ENCODE results near the gene EXT2. TPM values are rescaled to one million over a fixed set of nuclear protein-coding genes. Genes with fewer than 3 reads are reported as not detected.

EXT2 gene
- total RNA-seq, 3 donors from 2014 or later: 82.1 to 108 (median 96.9) TPM

DNA sequence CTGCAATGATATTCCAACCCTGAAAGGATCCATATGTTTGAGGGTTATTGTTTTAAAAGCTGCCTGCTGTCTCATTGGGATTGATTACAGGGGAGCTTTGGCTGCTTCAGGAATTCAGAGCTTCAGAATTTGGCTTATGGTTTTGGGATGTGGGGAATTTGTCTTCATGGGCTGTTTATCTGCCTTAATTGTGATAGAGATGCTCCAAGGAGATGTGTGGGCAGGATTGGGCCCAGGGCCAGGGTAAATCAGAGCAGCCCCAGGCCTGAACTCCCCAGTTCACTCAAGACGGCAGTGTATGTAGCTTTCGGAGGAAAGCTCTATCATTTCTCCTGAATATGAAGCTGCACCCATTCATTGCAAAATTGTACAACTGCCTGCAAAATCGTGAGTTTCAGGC lies 126.0 kb downstream of the EXT2 start:
- Histone ChIP-seq H3K9me3 (no peaks in the 10 kb centered on the region), H3K36me3 (no peaks in the 10 kb centered on the region), H3K27ac (no peak overlapping the region), H3K27me3 (no peaks in the 10 kb centered on the region), H3K4me1 (no peaks in the 10 kb centered on the region), H3K4me3 (no peak overlapping the region)
- DNase-seq (ENCODE audit: low spot score in 2 of 2): no peak
- TF ChIP-seq, protein P1, sequence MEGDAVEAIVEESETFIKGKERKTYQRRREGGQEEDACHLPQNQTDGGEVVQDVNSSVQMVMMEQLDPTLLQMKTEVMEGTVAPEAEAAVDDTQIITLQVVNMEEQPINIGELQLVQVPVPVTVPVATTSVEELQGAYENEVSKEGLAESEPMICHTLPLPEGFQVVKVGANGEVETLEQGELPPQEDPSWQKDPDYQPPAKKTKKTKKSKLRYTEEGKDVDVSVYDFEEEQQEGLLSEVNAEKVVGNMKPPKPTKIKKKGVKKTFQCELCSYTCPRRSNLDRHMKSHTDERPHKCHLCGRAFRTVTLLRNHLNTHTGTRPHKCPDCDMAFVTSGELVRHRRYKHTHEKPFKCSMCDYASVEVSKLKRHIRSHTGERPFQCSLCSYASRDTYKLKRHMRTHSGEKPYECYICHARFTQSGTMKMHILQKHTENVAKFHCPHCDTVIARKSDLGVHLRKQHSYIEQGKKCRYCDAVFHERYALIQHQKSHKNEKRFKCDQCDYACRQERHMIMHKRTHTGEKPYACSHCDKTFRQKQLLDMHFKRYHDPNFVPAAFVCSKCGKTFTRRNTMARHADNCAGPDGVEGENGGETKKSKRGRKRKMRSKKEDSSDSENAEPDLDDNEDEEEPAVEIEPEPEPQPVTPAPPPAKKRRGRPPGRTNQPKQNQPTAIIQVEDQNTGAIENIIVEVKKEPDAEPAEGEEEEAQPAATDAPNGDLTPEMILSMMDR (IDR thresholded peaks at IDR 0.05): no peak
- TF ChIP-seq POLR2A (IDR thresholded peaks at IDR 0.05) (no peak), POLR2AphosphoS5 (IDR thresholded peaks at IDR 0.05) (no peak)
- intact Hi-C loops (cut with DNase I; ENCODE audit: low total_unique reads): no loop called here

DNA sequence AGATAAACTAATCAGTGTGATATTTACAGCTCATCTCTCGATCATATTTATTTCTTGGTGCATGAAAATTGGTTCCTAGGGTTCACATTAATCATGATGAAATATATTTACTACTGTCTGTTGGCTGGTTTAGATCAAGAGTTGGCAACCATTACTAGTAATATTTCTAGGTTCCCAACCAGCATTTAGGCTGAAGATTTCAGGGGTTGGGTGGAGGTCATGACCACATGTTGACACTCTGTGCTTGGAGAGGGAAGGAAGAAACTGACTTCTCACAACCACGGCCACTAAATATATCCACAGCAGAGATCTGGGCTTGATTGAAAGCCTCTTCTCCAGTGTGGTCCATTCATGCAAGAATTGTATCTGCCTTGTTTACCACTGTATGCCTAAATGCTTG lies 126.5 kb downstream of the EXT2 start:
- no peaks in the 10 kb centered on the region for H3K36me3 ChIP-seq
- no peaks in the 10 kb centered on the region for H3K4me1 ChIP-seq
- no peak overlapping the region for H3K4me3 ChIP-seq
- TF ChIP-seq POLR2A (IDR thresholded peaks at IDR 0.05) (no peak), POLR2AphosphoS5 (IDR thresholded peaks at IDR 0.05) (no peak)
- TF ChIP-seq, protein P1 (IDR thresholded peaks at IDR 0.05): no peak
- no peaks in the 10 kb centered on the region for H3K27me3 ChIP-seq
- H3K27ac ChIP-seq: no peak overlapping the region
- no peak for DNase-seq (ENCODE audit: low spot score in 2 of 2)
- intact Hi-C loops (cut with DNase I; ENCODE audit: low total_unique reads): no loop called here
- no peaks in the 10 kb centered on the region for H3K9me3 ChIP-seq

DNA sequence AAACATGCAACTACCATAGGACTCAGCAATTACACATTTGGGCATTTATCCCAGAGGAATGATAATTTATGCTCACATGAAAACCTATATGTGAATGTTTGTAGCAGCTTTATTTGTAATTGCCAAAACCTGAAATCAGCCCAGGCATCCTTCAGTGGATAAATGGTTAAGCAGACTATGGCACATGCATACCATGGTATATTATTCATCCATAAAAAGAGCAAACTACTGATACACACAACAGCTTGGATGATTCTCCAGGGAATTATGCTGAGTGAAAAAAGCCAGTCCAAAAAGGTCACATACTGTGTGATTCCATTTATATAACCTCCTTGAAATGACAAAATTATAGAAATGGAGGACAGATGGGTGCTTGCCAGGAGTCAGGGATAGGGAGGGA lies 127.8 kb downstream of the EXT2 start:
- H3K4me1 ChIP-seq: no peaks in the 10 kb centered on the region
- H3K36me3 ChIP-seq: no peaks in the 10 kb centered on the region
- DNase-seq (ENCODE audit: low spot score in 2 of 2): no peak
- H3K4me3 ChIP-seq: no peak overlapping the region
- no peaks in the 10 kb centered on the region for H3K27me3 ChIP-seq
- intact Hi-C loops (cut with DNase I; ENCODE audit: low total_unique reads): no loop called here
- no peaks in the 10 kb centered on the region for H3K9me3 ChIP-seq
- H3K27ac ChIP-seq: no peak overlapping the region
- TF ChIP-seq, protein P1 (IDR thresholded peaks at IDR 0.05): no peak
- TF ChIP-seq POLR2AphosphoS5 (IDR thresholded peaks at IDR 0.05): no peak
- no peak for TF ChIP-seq POLR2A (IDR thresholded peaks at IDR 0.05)

DNA sequence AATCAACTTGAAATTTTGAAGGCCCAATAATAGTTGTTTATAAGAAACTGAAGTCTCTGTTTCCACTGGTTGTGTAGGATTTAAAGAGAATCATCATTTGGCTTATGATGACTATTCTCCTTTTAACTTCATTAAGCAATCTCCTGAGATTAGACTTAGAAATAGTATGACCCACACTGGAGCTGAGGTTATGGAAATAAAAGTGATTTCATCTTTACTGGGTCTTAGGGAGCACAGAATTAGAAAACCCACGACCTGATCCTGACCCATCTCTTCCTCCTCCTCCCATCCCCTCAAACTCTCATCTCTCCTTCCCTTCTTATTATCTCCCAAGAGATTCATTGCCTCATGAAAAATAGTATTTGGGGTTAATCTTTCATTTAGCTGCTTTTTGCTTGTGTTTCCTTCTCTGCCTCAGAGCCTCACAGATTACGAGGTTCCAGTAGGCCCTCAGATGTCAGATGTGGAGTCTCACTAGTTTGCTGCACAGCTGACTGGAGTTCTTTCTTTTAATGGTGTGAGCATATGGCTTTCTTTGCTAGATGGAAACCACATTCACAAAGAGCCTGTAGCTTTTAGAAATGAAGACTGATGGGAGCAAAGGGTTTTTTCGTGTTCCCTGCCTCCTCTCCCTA lies 129.5 kb downstream of the EXT2 start:
- Histone ChIP-seq H3K4me3 (no peak overlapping the region), H3K4me1 (no peaks in the 10 kb centered on the region), H3K27ac (no peak overlapping the region), H3K9me3 (no peaks in the 10 kb centered on the region), H3K36me3 (no peaks in the 10 kb centered on the region), H3K27me3 (no peaks in the 10 kb centered on the region)
- DNase-seq (ENCODE audit: low spot score in 2 of 2): no peak
- TF ChIP-seq, protein P1 (IDR thresholded peaks at IDR 0.05): no peak
- TF ChIP-seq POLR2A (IDR thresholded peaks at IDR 0.05) (no peak), POLR2AphosphoS5 (IDR thresholded peaks at IDR 0.05) (no peak)
- intact Hi-C loops (cut with DNase I; ENCODE audit: low total_unique reads): no loop called here

DNA sequence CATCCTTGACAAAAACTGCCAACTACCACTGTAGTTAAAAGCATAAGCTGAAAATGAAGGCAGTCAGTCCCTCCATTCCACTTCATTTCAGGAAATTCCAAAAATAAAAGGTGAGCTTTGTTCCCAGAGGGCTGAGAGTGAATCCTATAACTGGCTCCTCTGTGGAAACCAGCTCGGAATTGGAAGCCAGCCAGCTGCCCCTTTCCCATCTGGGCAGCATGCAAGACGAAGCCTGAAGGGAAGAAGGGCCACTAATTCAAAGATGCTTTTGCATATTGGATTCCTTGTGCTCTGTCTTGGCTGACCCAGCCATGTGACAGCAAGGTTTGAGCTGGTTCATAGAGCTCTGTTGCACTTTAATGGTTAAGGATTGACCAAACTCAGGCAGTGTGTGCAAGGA lies 131.0 kb downstream of the EXT2 start:
- H3K27ac ChIP-seq: no peak overlapping the region
- no peaks in the 10 kb centered on the region for H3K9me3 ChIP-seq
- no peak for TF ChIP-seq POLR2AphosphoS5 (IDR thresholded peaks at IDR 0.05)
- no peak for TF ChIP-seq POLR2A (IDR thresholded peaks at IDR 0.05)
- TF ChIP-seq, protein P1 (IDR thresholded peaks at IDR 0.05): no peak
- intact Hi-C loops (cut with DNase I; ENCODE audit: low total_unique reads): no loop called here
- H3K4me1 ChIP-seq: no peaks in the 10 kb centered on the region
- no peak for DNase-seq (ENCODE audit: low spot score in 2 of 2)
- H3K4me3 ChIP-seq: no peak overlapping the region
- no peaks in the 10 kb centered on the region for H3K27me3 ChIP-seq
- H3K36me3 ChIP-seq: no peaks in the 10 kb centered on the region
